GM19193 (cell line): ENCODE data around the gene TNFRSF9.

ENCODE experiments used
- POLR2A ChIP-seq: IDR thresholded peaks from 4 replicates; pipeline ENCODE4 v1.6.1; 2011; ENCODE audit not compliant: insufficient read depth, insufficient read length; ENCODE audit errors: extremely low read depth

The TNFRSF9 gene

GRCh38 chr1:7893529-7894180, 47.0 kb downstream of the TNFRSF9 start:
- no peak for TF ChIP-seq POLR2A

DNA sequence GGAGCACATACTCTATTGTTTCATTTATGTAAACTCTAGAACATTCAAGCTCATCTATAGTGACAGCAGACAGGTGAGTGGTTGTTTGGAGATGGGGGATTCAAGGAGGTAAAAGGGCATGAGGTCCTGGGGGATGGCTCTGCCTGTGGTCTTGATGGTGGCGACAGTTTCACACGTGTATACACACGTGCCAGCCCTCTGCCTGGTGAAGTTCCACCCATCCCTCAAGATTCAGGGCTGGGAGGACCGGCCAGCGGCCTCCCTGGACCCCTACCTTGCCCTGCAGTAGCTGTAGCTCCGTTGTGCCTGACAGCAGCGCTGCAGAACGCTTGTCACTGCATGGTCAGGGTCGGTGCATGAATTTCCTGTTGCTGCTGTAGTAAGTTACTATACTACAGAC, 48.8 kb downstream of the TNFRSF9 start:
- no peak for TF ChIP-seq POLR2A

GRCh38 chr1:7890853-7891252, 49.8 kb downstream of the TNFRSF9 start:
- TF ChIP-seq POLR2A = no peak

DNA sequence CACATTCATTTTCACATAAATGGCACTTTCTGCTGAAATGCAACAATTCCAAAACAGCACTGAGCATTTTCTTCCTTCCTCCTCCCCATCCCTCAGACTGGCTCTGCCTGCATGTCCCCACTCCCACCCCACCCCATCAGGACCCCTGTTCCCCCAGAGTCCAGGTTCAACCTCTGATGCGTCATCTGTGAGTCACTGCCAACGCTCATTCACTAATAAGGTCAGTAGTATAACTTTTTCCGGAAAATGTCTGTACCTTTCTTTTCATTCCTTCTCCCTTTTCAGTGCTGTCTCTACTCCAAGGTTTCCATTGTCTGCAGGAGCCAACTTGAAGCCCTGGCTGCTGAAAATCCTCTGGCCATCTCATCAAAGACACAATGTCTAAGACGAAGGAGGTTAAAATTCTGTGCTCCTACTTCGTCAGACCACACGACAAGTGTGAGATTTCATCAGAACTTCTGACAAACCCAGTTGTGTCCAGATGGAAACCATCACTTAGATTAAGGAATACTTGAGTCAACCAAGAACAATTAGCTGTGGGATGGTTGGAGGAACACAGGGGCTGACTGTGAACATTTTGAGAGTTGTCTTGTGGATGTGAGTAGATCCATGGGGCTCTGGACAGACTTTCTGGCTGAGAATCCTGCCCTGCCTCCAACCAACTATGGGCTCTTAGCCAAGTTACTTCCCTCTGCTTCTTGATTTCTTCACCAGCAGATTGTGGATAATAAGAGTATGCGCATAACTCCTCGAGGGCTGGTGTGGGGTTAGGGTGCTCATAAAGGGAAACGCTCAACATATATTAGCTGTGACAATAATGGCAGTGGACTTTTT, 52.2 kb downstream of the TNFRSF9 start:
- TF ChIP-seq POLR2A = no peak

DNA sequence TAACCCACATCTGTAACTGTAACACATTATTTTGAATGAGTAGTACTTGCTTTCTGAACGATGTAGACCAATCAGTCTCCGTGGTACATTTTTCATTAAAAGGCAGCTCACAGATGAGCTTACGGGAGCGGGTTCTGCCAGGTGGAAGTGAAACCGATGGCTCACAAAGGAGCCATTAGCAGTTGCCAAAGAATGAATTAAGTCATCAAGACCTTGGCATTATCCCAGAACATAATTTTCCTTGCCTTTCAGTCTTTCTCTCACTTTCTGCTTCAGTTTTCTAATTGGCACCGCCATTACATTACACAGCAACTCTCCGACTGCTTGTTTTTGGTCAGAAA, 54.3 kb downstream of the TNFRSF9 start:
- no peak for TF ChIP-seq POLR2A

GRCh38 chr1:7885513-7886404, 54.9 kb downstream of the TNFRSF9 start:
- no peak for TF ChIP-seq POLR2A

DNA sequence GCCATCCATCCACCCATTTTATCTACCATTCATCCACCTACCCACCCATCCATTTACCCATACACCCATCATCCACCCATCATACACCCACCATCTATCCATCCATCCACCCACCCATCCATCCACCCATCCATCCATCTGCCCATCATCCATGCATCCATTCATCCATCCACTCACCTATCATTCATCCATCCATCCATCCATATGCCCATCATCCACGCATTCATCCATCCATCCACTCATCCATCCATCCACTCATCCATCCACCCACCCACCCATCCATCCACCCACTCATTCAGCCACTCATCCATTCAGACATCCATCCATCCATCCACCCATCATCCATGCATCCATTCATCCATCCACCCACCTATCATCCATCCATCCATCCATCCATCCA, 55.9 kb downstream of the TNFRSF9 start:
- TF ChIP-seq POLR2A = no peak

DNA sequence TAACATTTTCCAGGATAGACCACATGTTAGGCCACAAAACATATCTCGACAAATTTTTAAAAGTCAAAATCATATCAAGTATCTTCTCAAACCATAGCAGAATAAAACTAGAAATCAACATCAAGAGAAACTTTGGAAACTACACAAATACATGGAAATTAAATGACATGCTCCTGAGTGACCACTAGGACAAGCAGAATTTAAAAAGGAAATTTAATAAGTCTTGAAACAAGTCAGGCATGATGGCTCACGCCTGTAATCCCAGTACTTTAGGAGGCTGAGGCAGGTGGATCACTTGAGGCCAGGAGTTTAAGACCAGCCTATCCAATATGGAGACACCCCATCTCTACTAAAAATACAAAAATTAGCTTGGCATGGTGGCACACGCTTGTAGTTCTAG, 61.4 kb downstream of the TNFRSF9 start:
- TF ChIP-seq POLR2A = no peak

DNA sequence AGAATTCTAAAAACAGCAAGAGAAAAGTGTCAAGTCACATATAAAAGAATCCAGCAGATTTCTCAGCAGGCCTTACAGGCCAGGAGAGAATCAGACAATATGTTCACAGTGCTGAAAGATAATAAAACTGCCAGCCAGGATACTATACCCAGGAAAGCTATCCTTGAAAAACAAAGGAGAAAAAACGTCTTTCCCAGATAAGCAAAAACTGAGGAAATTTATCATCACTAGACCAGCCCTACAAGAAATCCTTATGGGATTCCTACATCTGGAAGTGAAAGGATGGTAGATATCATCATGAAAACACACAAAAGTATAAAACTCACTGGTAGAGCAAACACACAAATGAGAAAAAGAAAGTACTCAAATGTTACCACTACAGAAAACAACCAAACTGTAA, 62.6 kb downstream of the TNFRSF9 start:
- TF ChIP-seq POLR2A = no peak

DNA sequence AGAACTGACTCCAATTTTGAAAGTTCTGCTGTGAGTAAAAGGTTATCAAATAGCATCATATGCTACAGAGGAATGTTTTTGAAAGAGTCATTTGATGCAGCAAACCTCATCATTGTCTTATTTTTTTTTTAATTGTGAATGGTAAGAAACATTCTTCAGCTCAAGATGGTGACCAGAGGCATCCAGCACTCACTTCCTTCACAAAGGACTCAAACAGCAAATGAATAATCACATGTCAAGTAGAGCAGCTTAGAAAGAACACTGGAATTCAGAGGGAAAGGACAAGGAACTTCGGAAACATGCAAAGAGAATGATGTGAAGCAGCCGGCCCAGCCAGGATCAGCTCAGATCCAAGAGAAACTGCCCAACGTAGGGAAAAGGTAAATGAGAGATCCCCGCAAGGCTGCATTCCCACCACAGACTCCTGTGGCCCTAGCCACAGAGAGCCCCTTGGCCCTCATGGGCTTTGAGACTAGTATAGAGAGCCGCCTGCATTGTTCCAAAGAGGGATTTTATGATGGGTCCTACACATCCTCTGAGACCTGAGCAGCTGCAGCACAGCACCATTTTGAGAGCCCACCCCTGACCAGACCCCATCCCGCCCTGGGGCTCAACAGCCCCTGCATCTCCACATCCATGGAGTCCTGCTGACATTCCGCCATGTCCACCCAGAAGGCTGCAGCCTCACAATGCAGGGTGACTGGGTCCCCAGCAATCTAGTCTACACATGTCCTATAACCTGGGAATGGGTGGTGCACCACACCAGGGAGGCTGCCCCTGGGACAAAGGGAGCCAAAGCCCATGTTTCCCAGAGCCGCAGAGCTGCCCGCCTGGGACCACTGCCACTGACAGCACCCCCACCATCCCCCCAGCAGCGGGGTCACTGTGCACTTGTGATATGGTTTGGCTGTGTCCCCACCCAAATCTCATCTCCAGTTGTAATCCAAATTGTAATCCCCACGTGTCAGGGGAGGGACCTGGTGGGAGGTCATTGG, 66.5 kb downstream of the TNFRSF9 start:
- no peak for TF ChIP-seq POLR2A

DNA sequence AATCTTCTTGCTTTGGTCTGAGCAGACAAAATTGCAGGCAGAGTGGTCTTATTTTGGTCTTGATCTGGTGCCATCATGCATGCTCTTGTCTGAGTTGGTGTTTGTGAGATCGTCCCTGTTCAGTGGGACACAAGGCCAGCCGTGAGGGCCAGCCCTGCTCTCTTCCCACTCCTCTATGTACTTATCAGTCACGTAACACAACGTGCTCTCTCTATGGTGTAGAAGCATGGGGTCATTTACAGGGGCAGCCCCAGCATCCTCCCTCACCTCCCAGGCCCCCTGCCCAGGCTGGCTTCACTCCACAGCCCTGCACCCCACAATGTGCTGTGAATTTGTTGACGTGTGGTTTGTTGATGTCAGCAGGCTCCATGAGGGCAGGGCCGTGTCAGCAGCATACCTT, 69.5 kb downstream of the TNFRSF9 start:
- TF ChIP-seq POLR2A = no peak

DNA sequence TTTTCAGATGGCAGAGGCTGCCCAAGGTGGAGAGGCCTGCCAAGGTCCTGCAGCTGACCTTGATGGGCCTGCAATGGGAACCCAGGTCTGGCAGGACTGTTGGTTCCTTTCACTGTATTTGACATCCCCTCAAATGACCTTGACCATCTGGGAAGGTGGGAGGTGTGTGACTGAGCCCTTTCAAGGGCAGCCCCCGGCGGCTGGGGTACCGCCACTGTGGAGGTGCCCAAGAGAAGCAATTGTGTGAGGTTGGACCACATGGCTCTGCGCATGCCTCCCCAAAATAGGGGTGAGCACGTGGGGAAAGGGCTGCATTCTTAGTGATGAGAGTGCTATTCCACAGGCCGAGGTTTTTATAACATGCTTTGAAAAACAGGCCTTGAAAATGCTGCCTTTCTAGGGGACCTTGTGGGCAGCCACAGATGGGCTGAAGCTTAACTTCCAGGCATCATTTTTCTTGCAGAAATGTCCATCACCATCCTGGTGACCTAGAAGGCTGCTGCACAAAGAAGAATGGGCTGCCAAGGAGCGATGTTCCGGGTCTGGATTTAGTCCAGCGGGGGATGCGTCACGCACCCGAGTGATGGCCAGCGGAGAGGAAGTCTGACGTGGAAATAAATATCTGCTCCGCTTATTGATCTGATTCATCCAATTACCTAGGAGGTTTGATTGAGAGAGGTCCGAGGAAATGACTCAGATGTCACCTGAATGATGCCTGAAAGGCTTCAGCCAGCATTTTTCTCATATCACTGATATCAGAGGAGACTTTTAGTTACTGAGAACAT, 71.3 kb downstream of the TNFRSF9 start:
- no peak for TF ChIP-seq POLR2A

DNA sequence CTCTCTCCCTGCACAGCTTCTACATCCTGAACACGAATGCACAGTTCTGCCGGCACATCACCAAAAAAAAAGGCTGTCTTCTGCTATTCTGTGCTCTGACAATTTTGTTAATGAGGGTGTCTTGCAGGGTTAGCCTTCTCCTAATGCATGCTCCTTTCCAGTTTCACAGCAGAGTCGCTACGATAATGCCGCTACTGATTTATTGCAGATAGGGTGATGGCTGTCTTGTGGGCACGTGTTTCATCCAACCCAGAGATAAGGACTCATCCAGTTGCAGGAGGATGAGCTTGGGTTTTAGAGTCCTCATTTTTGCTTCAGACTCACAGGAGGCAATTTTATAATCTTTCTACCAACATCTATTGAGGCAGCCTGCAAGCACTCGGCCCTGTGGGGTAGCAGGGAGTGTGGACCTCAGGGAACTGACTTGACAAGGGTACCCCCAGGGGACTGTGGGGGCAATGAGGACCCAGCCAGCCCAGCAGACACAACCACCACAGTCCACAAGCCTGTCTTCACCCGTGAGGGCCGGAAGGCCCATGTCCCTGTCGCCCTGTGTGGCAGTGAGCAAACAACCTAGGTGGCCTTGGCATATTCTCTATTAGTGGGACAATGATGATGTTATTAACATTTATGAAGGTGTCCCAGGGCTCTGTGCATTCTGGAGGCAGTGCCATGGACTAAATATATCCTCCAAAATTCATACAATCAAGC, 72.4 kb downstream of the TNFRSF9 start:
- TF ChIP-seq POLR2A = no peak

DNA sequence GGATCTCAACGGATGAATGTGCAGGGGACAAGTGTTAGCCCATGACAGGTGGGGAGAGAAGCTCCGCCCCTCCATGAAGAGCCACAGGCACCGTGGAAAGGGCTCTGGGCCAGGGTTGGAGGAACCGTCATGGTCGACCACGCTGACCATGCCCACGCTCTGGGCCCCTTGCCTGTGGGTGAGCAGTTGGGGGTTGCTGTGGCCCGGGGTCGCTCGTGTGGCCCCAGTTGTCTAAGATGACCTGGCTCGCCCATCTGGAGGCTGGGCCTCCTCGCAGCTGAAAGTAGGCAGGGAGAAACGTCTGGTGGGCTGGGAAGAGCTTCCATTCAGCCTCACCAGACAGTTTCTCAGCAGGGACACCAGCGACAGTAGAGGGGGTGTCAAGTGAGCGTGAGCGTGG, 74.7 kb downstream of the TNFRSF9 start:
- no peak for TF ChIP-seq POLR2A
